Psoas muscle (tissue), 8 donors: Measurements from ENCODE around the gene GNGT1. TPM values are rescaled to one million over a fixed set of nuclear protein-coding genes. Genes with fewer than 3 reads are reported as not detected.

Source experiments
- ATAC-seq, 4 donors: fragments of 200-7000 bp; cut with Tn5 transposase; one replicate each; pipeline ENCODE4 v1.9.1; 2020; ENCODE audit warnings: moderate library complexity in 3 of 4, mild to moderate bottlenecking in 2 of 4
- DNase-seq, 2 donors: peaks; one replicate each; pipeline ENCODE4 v3.0.0-alpha.2; 2020
- H3K27ac ChIP-seq: fragments of 200-600 bp; one replicate; pipeline ENCODE4 v1.8.0; 2022
- H3K27me3 ChIP-seq, 3 donors: fragments of 200-600 bp in 1 of 3; one replicate each; pipeline versions ENCODE4 v1.6.1 to v1.8.0; 2013 to 2022; ENCODE audit warnings: low read length in 2 of 3, mild to moderate bottlenecking in 2 of 3, moderate library complexity in 1 of 3; ENCODE audit not compliant: insufficient read depth in 3 of 3
- H3K36me3 ChIP-seq, 2 donors: fragments of 200-600 bp in 1 of 2; one replicate each; pipeline versions ENCODE4 v1.6.1 to v1.8.0; 2013 to 2022; ENCODE audit warnings: low read depth in 1 of 2, mild to moderate bottlenecking in 1 of 2, moderate library complexity in 1 of 2; ENCODE audit not compliant: insufficient read depth in 1 of 2
- H3K4me1 ChIP-seq: fragments of 200-600 bp; one replicate; pipeline ENCODE4 v1.8.0; 2022
- H3K4me3 ChIP-seq: fragments of 200-600 bp; one replicate; pipeline ENCODE4 v1.8.0; 2022; ENCODE audit warnings: mild to moderate bottlenecking
- H3K9me3 ChIP-seq: fragments of 200-600 bp; one replicate; pipeline ENCODE4 v1.8.0; 2022
- WGBS, 3 donors: extraction: QIAGEN DNeasy Blood & Tissue Kit; methylation state at CpG; one replicate each; pipeline versions ENCODE4 v1.1.6 to v1.1.7; 2013; 5-methylcytosine and 5-hydroxymethylcytosine counted together
- intact Hi-C, 2 donors: fragments of 100-400 bp; cut with DNase I; formaldehyde crosslinking; loops; one replicate each; pipeline versions ENCODE4 v1.11.0 to v1.14.2; 2022
- polyA plus RNA-seq, 3 donors: library from polyadenylated mRNA; stranded (reverse); fragments of 200-250 nt; gene quantifications; one replicate each; pipeline ENCODE4 v1.2.3, GENCODE V29; 2013
- total RNA-seq, 4 donors: library from RNA; stranded (reverse); fragmentation: NEBNext Ultra II Directional in 2 of 4; extraction: Animal tissue kit (Norgen Biotek cat#: 25700) in 2 of 4; gene quantifications; one replicate each; pipeline versions ENCODE4 v1.2.1 to v1.2.4, GENCODE V29; 2021 to 2023
- TF ChIP-seq, protein P1 (sequence below): fragments of 200-600 bp; IDR thresholded peaks from one replicate; pipeline ENCODE4 v1.8.0; 2022; ENCODE audit warnings: antibody characterized with exemption
- donor health status: healthy with polysubstance abuse.
- donor health status: DM: no; HTN: no; CAD: no; lungs with moderate emphysema.
- donor health status: Bipolar disorder and iron deficiency.
- donor health status: healthy.
- donor health status: DM: yes; HTN: yes; CAD: no.
- donor health status: DM: no; HTN: no; CAD: no.
- donor health status: DM: no; HTN: no; CAD: no.
- donor health status: DM: yes; HTN: yes; CAD: no.

GNGT1 gene
- total and polyA plus RNA-seq, 7 donors, result 0.07 TPM; not detected in 6

DNA sequence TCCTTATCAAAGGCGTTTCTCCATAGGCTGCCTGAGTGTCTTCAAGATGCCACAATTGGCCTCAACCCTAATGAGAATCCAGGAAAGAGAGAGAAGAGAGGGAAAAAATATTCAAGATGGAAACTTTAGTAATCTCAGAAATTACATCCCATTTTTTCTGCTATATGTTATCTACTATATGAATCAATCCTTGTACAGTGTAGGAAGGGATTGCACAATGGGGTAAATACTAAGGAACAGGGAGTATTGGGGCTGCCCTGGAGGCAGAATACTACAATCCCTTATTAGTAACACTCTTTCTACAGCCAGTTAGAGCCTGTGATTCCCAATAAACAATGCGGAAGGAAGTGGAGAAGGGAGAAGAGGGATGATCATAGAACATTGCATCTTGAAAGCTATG, 43.7 kb upstream of the GNGT1 start:
- TF ChIP-seq, protein P1, sequence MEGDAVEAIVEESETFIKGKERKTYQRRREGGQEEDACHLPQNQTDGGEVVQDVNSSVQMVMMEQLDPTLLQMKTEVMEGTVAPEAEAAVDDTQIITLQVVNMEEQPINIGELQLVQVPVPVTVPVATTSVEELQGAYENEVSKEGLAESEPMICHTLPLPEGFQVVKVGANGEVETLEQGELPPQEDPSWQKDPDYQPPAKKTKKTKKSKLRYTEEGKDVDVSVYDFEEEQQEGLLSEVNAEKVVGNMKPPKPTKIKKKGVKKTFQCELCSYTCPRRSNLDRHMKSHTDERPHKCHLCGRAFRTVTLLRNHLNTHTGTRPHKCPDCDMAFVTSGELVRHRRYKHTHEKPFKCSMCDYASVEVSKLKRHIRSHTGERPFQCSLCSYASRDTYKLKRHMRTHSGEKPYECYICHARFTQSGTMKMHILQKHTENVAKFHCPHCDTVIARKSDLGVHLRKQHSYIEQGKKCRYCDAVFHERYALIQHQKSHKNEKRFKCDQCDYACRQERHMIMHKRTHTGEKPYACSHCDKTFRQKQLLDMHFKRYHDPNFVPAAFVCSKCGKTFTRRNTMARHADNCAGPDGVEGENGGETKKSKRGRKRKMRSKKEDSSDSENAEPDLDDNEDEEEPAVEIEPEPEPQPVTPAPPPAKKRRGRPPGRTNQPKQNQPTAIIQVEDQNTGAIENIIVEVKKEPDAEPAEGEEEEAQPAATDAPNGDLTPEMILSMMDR, result no peak
- Histone ChIP-seq H3K9me3 (no peaks in the 10 kb centered on the region), H3K4me1 (no peaks in the 10 kb centered on the region), H3K27me3 (no peaks in the 10 kb centered on the region), H3K4me3 (no peak overlapping the region), H3K27ac (no peak overlapping the region), H3K36me3 (no peaks in the 10 kb centered on the region)
- DNase-seq (no peak), ATAC-seq (no peak)
- 84 to 86% (median 86%) methylated on average over 2 of the region's 2 CpGs for WGBS, 3 donors
- intact Hi-C loops, result no loop called here

DNA sequence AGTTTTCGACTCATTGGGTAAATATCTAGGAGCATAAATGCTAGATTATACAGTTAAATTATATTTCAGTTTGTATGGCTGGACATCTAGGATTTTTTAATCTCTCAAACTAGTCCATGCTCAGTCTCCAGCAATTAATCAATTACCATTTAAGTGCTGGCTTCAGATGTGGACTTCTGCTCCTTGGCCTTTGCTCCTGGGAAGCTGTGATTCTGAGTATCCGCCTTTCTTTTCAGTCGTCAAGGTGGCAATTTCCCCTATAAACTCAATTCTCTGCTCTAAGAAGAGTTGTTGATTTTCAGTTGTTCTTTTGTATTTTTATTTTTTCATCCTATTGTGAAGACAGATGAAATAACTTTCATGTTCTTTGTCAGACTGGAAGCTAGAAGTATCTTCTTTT, 39.5 kb upstream of the GNGT1 start:
- H3K27ac ChIP-seq, result no peak overlapping the region
- intact Hi-C loops, result no loop called here
- WGBS, 3 donors, result 79 to 86% (median 80%) methylated on average over 3 of the region's 3 CpGs
- no peaks in the 10 kb centered on the region for H3K9me3 ChIP-seq
- TF ChIP-seq, protein P1, result no peak
- no peaks in the 10 kb centered on the region for H3K27me3 ChIP-seq
- ATAC-seq (no peak), DNase-seq (no peak)
- no peaks in the 10 kb centered on the region for H3K4me1 ChIP-seq
- no peaks in the 10 kb centered on the region for H3K36me3 ChIP-seq
- no peak overlapping the region for H3K4me3 ChIP-seq

DNA sequence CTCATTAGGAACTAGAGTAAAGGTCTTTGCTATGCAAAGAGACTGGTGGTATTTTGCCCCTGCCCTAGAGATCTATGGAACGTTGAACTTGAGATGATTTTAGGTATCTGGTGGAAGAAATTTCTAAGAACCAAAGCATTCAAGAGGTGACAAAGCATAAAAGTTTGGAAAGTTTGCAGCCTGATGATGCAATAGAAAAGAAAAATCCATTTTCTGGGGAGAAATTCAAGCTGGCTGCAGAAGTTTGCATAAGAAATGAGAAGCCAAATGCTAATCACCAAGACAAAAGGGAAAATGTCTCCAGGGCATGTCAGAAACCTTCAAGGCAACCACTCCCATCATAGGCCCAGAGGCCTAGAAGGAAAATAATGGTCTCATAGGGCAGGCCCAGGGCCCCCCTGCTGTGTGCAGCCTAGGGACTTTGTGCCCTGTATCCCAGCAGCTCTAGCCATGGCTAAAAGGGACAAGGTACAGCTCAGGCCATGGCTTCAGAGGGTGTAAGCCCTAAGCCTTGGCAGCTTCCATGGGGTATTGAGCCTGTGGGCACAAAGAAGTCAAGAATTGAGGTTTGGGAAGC, 32.3 kb upstream of the GNGT1 start:
- 68 to 84% (median 71%) methylated on average over 1 of the region's 1 CpG for WGBS, 3 donors
- TF ChIP-seq, protein P1, result no peak
- intact Hi-C loops, result no loop called here

DNA sequence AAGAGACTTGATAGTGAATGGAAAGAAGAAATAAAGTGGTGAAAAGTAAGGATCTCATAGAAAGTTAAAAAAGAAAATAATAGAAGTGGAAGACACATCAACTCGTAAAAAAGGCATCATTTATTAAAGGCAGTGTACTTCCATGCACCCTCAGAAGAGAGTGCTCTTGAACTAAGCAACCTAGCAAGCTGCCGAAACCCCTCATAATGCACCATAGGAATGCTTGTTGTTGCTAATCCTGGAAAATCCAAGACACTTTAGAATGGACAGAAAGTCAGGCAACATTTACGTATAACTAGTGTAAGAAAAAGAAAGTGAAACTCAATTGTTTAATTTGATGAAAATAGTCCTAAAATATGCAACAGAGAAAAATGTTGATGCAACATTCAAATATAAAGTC, 28.6 kb upstream of the GNGT1 start:
- H3K4me1 ChIP-seq, result no peaks in the 10 kb centered on the region
- no peaks in the 10 kb centered on the region for H3K9me3 ChIP-seq
- H3K36me3 ChIP-seq, result no peaks in the 10 kb centered on the region
- intact Hi-C loops, result no loop called here
- H3K4me3 ChIP-seq, result no peak overlapping the region
- DNase-seq (no peak), ATAC-seq (no peak)
- H3K27ac ChIP-seq, result no peak overlapping the region
- no peaks in the 10 kb centered on the region for H3K27me3 ChIP-seq
- TF ChIP-seq, protein P1, result no peak
- WGBS, 3 donors, result 62 to 65% (median 64%) methylated on average over 3 of the region's 3 CpGs

More for the DNA sequence above, 32.3 kb upstream of the GNGT1 start:
- Histone ChIP-seq H3K27ac (no peak overlapping the region), H3K4me1 (no peaks in the 10 kb centered on the region), H3K4me3 (no peak overlapping the region), H3K9me3 (no peaks in the 10 kb centered on the region), H3K36me3 (no peaks in the 10 kb centered on the region), H3K27me3 (no peaks in the 10 kb centered on the region)
- no peak for ATAC-seq
- no peak for DNase-seq

DNA sequence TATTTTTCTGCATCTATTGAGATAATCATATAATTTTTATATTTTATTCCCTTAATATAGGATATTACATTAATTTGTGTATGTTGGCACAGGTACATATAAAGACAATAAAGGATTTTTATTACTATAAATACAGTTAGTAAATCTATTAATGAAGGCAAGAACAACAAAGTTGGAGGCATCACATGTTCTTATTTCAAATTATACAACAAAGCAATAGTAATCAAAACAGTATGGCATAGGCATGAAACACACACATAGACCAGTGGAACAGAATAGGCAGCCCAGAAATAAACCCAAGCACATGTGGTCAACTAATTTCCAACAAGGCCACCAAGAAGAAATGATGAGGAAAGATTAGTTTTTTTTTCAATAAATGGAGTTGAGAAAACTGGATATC, 27.0 kb upstream of the GNGT1 start:
- no peaks in the 10 kb centered on the region for H3K27me3 ChIP-seq
- no peak overlapping the region for H3K27ac ChIP-seq
- H3K4me3 ChIP-seq, result no peak overlapping the region
- H3K36me3 ChIP-seq, result no peaks in the 10 kb centered on the region
- intact Hi-C loops, result no loop called here
- H3K9me3 ChIP-seq, result no peaks in the 10 kb centered on the region
- no peaks in the 10 kb centered on the region for H3K4me1 ChIP-seq
- ATAC-seq, result no peak
- no peak for DNase-seq
- TF ChIP-seq, protein P1, result no peak
